ENCODE data around the gene ZC3H4. TPM values are rescaled to one million over a fixed set of nuclear protein-coding genes. Genes with fewer than 3 reads are reported as not detected.
A peak's percentile ranks its signal among the peaks of the same experiment; 100 is the strongest.

The ZC3H4 gene
- total and polyA plus RNA-seq, 2 donors from 2014 or later, result 5.7 to 55.2 TPM

- Histone ChIP-seq H3K9me3 (ENCODE audit: control insufficient read depth in 2 of 3, insufficient read depth in 1 of 3, low read length in 3 of 3) (no peaks in the 10 kb centered on the region), H3K4me1 (ENCODE audit: control insufficient read depth in 2 of 3, insufficient read depth in 2 of 3, low read depth in 1 of 3, low read length in 3 of 3) (peaks cover 8 to 16% (median 15%) of the 10 kb centered on the region in 3 donors), H3K36me3 (ENCODE audit: control insufficient read depth in 2 of 3, insufficient read depth in 3 of 3, low read length in 3 of 3) (peaks cover 5 to 27% (median 11%) of the 10 kb centered on the region in 3 donors), H3K9ac (ENCODE audit: low read length in 3 of 3) (no peak overlapping the region), H3K27ac (ENCODE audit: low read depth in 2 of 2, low read length in 2 of 2) (no peak overlapping the region), H3K27me3 (ENCODE audit: control insufficient read depth, insufficient read depth, low read length) (no peaks in the 10 kb centered on the region), H3K4me3 (ENCODE audit: low read length in 3 of 3) (no peak overlapping the region)
- intact Hi-C loops (cut with DNase I), result loop anchor here (10.0 kb wide), 1 partner anchor 80 kb away; the partner anchor contains the start of gene BBC3
- FAIRE-seq (no peak), DNase-seq (peak; percentile 31 to 89 (median 64))
- TF ChIP-seq, protein P1, sequence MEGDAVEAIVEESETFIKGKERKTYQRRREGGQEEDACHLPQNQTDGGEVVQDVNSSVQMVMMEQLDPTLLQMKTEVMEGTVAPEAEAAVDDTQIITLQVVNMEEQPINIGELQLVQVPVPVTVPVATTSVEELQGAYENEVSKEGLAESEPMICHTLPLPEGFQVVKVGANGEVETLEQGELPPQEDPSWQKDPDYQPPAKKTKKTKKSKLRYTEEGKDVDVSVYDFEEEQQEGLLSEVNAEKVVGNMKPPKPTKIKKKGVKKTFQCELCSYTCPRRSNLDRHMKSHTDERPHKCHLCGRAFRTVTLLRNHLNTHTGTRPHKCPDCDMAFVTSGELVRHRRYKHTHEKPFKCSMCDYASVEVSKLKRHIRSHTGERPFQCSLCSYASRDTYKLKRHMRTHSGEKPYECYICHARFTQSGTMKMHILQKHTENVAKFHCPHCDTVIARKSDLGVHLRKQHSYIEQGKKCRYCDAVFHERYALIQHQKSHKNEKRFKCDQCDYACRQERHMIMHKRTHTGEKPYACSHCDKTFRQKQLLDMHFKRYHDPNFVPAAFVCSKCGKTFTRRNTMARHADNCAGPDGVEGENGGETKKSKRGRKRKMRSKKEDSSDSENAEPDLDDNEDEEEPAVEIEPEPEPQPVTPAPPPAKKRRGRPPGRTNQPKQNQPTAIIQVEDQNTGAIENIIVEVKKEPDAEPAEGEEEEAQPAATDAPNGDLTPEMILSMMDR (IDR thresholded peaks at IDR 0.05; ENCODE audit: borderline replicate concordance, extremely low read depth, insufficient read depth), result no peak
These were observed 41.6 kb upstream of the ZC3H4 start for GRCh38 chr19:47155148-47155547.

DNA sequence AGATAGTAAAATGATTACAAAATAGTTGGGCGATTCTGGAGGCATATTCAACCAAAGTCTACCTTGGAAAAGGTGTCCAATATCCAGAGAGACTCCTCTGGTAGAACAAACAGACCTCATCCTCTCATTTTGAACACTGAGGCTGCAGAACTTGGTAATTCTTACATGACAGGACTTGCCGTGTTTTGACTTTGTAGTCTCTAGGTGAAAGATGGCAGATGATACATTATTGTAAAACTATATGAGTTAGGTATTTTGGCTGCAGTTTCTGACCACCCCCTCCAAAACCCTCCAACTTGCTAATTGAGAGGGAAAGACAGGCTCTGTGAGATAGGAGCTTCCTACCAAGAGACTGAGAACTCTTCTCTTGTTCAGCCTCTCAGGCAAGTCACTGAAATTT is 39.7 kb upstream of the ZC3H4 start:
- no peak overlapping the region for H3K9ac ChIP-seq (ENCODE audit: low read length in 3 of 3)
- H3K4me1 ChIP-seq (ENCODE audit: control insufficient read depth in 2 of 3, insufficient read depth in 2 of 3, low read depth in 1 of 3, low read length in 3 of 3), result peaks cover 8 to 11% (median 10%) of the 10 kb centered on the region in 3 donors

DNA sequence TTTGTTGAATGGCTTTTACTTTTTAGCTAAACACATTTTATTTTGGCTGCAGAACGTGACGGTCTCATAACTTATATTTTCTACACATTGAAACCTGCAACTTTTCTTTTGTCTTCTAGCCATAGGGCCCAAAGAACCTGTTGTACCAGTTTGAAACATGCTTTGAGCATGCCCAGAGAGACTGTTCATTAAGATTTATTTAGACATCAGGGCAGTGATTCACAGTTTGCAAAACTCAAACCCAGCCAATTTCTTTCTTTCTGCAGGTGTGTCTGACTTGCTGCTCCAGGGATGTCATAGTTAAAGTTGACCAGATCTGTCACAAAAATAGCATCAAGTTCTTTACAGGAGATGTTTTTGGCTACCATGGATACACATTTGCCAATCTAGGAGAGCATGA is 39.1 kb upstream of the ZC3H4 start:
- H3K4me1 ChIP-seq (ENCODE audit: control insufficient read depth in 2 of 3, insufficient read depth in 2 of 3, low read depth in 1 of 3, low read length in 3 of 3), result peaks cover 5 to 6% (median 5%) of the 10 kb centered on the region in 3 donors
- FAIRE-seq (no peak), DNase-seq (peak in 2 of 5 donors; percentile 73 to 74)
- intact Hi-C loops (cut with DNase I), result loop anchor here (10.0 kb wide), 1 partner anchor 82 kb away; the partner anchor contains the start of gene BBC3
- H3K27me3 ChIP-seq (ENCODE audit: control insufficient read depth, insufficient read depth, low read length), result no peaks in the 10 kb centered on the region
- H3K9me3 ChIP-seq (ENCODE audit: control insufficient read depth in 2 of 3, insufficient read depth in 1 of 3, low read length in 3 of 3), result no peaks in the 10 kb centered on the region
- H3K4me3 ChIP-seq (ENCODE audit: low read length in 3 of 3), result no peak overlapping the region
- peaks cover 0 to 20% (median 11%) of the 10 kb centered on the region in 3 donors for H3K36me3 ChIP-seq (ENCODE audit: control insufficient read depth in 2 of 3, insufficient read depth in 3 of 3, low read length in 3 of 3)
- H3K27ac ChIP-seq (ENCODE audit: low read depth in 2 of 2, low read length in 2 of 2), result no peak overlapping the region
- TF ChIP-seq, protein P1 (IDR thresholded peaks at IDR 0.05; ENCODE audit: borderline replicate concordance, extremely low read depth, insufficient read depth), result no peak
- H3K9ac ChIP-seq (ENCODE audit: low read length in 3 of 3), result no peak overlapping the region

More for the DNA sequence above, 39.7 kb upstream of the ZC3H4 start:
- TF ChIP-seq, protein P1 (IDR thresholded peaks at IDR 0.05; ENCODE audit: borderline replicate concordance, extremely low read depth, insufficient read depth), result no peak
- intact Hi-C loops (cut with DNase I), result loop anchor here (10.0 kb wide), 1 partner anchor 82 kb away; the partner anchor contains the start of gene BBC3
- Histone ChIP-seq H3K9me3 (ENCODE audit: control insufficient read depth in 2 of 3, insufficient read depth in 1 of 3, low read length in 3 of 3) (no peaks in the 10 kb centered on the region), H3K27me3 (ENCODE audit: control insufficient read depth, insufficient read depth, low read length) (no peaks in the 10 kb centered on the region), H3K4me3 (ENCODE audit: low read length in 3 of 3) (no peak overlapping the region), H3K27ac (ENCODE audit: low read depth in 2 of 2, low read length in 2 of 2) (no peak overlapping the region), H3K36me3 (ENCODE audit: control insufficient read depth in 2 of 3, insufficient read depth in 3 of 3, low read length in 3 of 3) (peaks cover under 1 to 20% (median 11%) of the 10 kb centered on the region in 3 donors)
- FAIRE-seq (no peak), DNase-seq (no peak)

Measured in kidney (tissue), 14 donors.